Measurements from ENCODE around the gene LEPROT.

Gene LEPROT

GRCh38 chr1:65437616-65438015 is 17.1 kb downstream of the LEPROT start:
- DNase-seq (ENCODE audit: insufficient read length, low spot score) (no peak), FAIRE-seq (no peak)
- no peak for TF ChIP-seq CTCF (IDR thresholded peaks at IDR 0.05; ENCODE audit: insufficient read depth, missing control alignments)

GRCh38 chr1:65440322-65440900 is 19.9 kb downstream of the LEPROT start:
- no peak for FAIRE-seq
- no peak for TF ChIP-seq CTCF (IDR thresholded peaks at IDR 0.05; ENCODE audit: insufficient read depth, missing control alignments)
- DNase-seq (ENCODE audit: insufficient read length, low spot score) = no peak

GRCh38 chr1:65440915-65441314 is 20.4 kb downstream of the LEPROT start:
- no peak for DNase-seq (ENCODE audit: insufficient read length, low spot score)
- no peak for TF ChIP-seq CTCF (IDR thresholded peaks at IDR 0.05; ENCODE audit: insufficient read depth, missing control alignments)
- FAIRE-seq = no peak

- TF ChIP-seq CTCF (IDR thresholded peaks at IDR 0.05; ENCODE audit: insufficient read depth, missing control alignments) = no peak
- DNase-seq (ENCODE audit: insufficient read length, low spot score) (no peak), FAIRE-seq (no peak)
Observed at GRCh38 chr1:65441464-65441863, 21.0 kb downstream of the LEPROT start.

- TF ChIP-seq CTCF (IDR thresholded peaks at IDR 0.05; ENCODE audit: insufficient read depth, missing control alignments) = no peak
- DNase-seq (ENCODE audit: insufficient read length, low spot score) = no peak
- FAIRE-seq = no peak
Observed at GRCh38 chr1:65442442-65442841, 22.0 kb downstream of the LEPROT start.

- FAIRE-seq (no peak), DNase-seq (ENCODE audit: insufficient read length, low spot score) (no peak)
- no peak for TF ChIP-seq CTCF (IDR thresholded peaks at IDR 0.05; ENCODE audit: insufficient read depth, missing control alignments)
Observed at GRCh38 chr1:65443647-65444046, 23.2 kb downstream of the LEPROT start.

GRCh38 chr1:65444128-65444640 is 23.7 kb downstream of the LEPROT start:
- DNase-seq (ENCODE audit: insufficient read length, low spot score) (no peak), FAIRE-seq (no peak)
- TF ChIP-seq CTCF (IDR thresholded peaks at IDR 0.05; ENCODE audit: insufficient read depth, missing control alignments) = no peak

Measured in D721Med (cell line).